CD4-positive, alpha-beta T cell (primary cell): ENCODE data around the gene ZBTB7C. TPM values are rescaled to one million over a fixed set of nuclear protein-coding genes. Genes with fewer than 3 reads are reported as not detected.

Source experiments
- ATAC-seq: fragments of 200-7000 bp; cut with Tn5 transposase; one replicate; pipeline ENCODE4 v1.10.0; 2022; ENCODE audit warnings: mild to moderate bottlenecking; ENCODE audit not compliant: poor library complexity
- CTCF ChIA-PET: fragments of 350-600 bp; sonication (Branson Sonifier 250); formaldehyde crosslinking; loops from one replicate; lab custom pipeline; 2021; ENCODE audit warnings: antibody characterized with exemption, inconsistent platforms; lab: Charles Lee
- POLR2A ChIA-PET: fragments of 350-600 bp; sonication (Branson Sonifier 250); formaldehyde crosslinking; loops from one replicate; lab custom pipeline; 2021; ENCODE audit warnings: antibody characterized with exemption, inconsistent platforms; lab: Charles Lee
- DNase-seq, 14 experiments: peaks; one replicate each; pipeline ENCODE4 v3.0.0-alpha.2; 2013 to 2020; ENCODE audit warnings: mixed read lengths in 2 of 14
- H3K27ac ChIP-seq, 2 donors: one replicate each; pipeline versions ENCODE4 v1.5.1 to v1.7.0; 2013; ENCODE audit warnings: low read length in 2 of 2, low read depth in 1 of 2, mild to moderate bottlenecking in 1 of 2
- H3K27me3 ChIP-seq, 2 experiments: 1 replicate in 1 of 2; 2 replicates in 1 of 2; pipeline versions ENCODE4 v1.6.1 to v1.7.0; 2013; ENCODE audit warnings: low read length in 2 of 2, control low read depth in 1 of 2, mild to moderate bottlenecking in 1 of 2, moderate library complexity in 1 of 2; ENCODE audit not compliant: insufficient read depth in 2 of 2, control insufficient read depth in 1 of 2
- H3K36me3 ChIP-seq: one replicate; pipeline ENCODE4 v1.6.1; 2013; ENCODE audit warnings: low read length, control low read depth; ENCODE audit not compliant: insufficient read depth
- H3K4me1 ChIP-seq: one replicate; pipeline ENCODE4 v1.6.1; 2013; ENCODE audit warnings: low read length, control low read depth; ENCODE audit not compliant: insufficient read depth
- H3K4me3 ChIP-seq: one replicate; pipeline ENCODE4 v1.5.1; 2013; ENCODE audit warnings: mild to moderate bottlenecking, low read length, moderate library complexity
- H3K9me3 ChIP-seq, 2 experiments: 1 replicate in 1 of 2; 2 replicates in 1 of 2; pipeline versions ENCODE4 v1.6.1 to v1.7.0; 2013; ENCODE audit warnings: low read length in 2 of 2, mild to moderate bottlenecking in 2 of 2, control low read depth in 1 of 2, moderate library complexity in 1 of 2; ENCODE audit not compliant: control insufficient read depth in 1 of 2, insufficient read depth in 1 of 2
- H3K27ac Mint-ChIP-seq: one replicate; pipeline ENCODE4 v1.8.0; 2020; ENCODE audit warnings: mixed read lengths
- H3K27me3 Mint-ChIP-seq: one replicate; pipeline ENCODE4 v1.8.0; 2021; ENCODE audit warnings: mixed read lengths
- H3K36me3 Mint-ChIP-seq: one replicate; pipeline ENCODE4 v1.8.0; 2021; ENCODE audit warnings: low read depth, mixed read lengths
- H3K4me1 Mint-ChIP-seq: one replicate; pipeline ENCODE4 v1.8.0; 2021; ENCODE audit warnings: low read depth, mixed read lengths
- H3K4me3 Mint-ChIP-seq: one replicate; pipeline ENCODE4 v1.8.0; 2020; ENCODE audit warnings: mild to moderate bottlenecking, mixed read lengths
- H3K9me3 Mint-ChIP-seq: one replicate; pipeline ENCODE4 v1.8.0; 2020; ENCODE audit warnings: mixed read lengths
- intact Hi-C, 2 experiments: fragments of 100-400 bp; cut with DNase I in 1 of 2; cut with micrococcal nuclease in 1 of 2; formaldehyde crosslinking; loops; one replicate each; pipeline versions ENCODE4 v1.15.1 to v1.9.0; 2023 to 2025; cut with DNase I, micrococcal nuclease
- total RNA-seq, 174 experiments: library from RNA in 2 of 174; stranded (reverse) in 2 of 174; gene quantifications; one replicate each; pipeline ENCODE4 v1.2.3 and lab custom pipeline; 2021 to 2026
- TF ChIP-seq, protein P1 (sequence below): fragments of 200-600 bp; IDR thresholded peaks from one replicate; pipeline ENCODE4 v1.8.0; 2022; ENCODE audit warnings: antibody characterized with exemption, mild to moderate bottlenecking

ZBTB7C gene
- total RNA-seq, 2 experiments from 2014 or later: not detected

GRCh38 chr18:48057018-48057417, 352.2 kb downstream of the ZBTB7C start:
- TF ChIP-seq, protein P1, sequence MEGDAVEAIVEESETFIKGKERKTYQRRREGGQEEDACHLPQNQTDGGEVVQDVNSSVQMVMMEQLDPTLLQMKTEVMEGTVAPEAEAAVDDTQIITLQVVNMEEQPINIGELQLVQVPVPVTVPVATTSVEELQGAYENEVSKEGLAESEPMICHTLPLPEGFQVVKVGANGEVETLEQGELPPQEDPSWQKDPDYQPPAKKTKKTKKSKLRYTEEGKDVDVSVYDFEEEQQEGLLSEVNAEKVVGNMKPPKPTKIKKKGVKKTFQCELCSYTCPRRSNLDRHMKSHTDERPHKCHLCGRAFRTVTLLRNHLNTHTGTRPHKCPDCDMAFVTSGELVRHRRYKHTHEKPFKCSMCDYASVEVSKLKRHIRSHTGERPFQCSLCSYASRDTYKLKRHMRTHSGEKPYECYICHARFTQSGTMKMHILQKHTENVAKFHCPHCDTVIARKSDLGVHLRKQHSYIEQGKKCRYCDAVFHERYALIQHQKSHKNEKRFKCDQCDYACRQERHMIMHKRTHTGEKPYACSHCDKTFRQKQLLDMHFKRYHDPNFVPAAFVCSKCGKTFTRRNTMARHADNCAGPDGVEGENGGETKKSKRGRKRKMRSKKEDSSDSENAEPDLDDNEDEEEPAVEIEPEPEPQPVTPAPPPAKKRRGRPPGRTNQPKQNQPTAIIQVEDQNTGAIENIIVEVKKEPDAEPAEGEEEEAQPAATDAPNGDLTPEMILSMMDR: no peak
- Histone ChIP-seq H3K27me3 (peaks cover 17 to 24% of the 10 kb centered on the region in 2 experiments), H3K4me3 (no peak overlapping the region), H3K9me3 (peaks cover 0 to 3% of the 10 kb centered on the region in 2 experiments), H3K27ac (no peak overlapping the region), H3K4me1 (no peaks in the 10 kb centered on the region), H3K36me3 (no peaks in the 10 kb centered on the region)
- no peaks in the 10 kb centered on the region for H3K9me3 Mint-ChIP-seq
- DNase-seq (no peak), ATAC-seq (no peak)
- peaks cover 60% of the 10 kb centered on the region for H3K27me3 Mint-ChIP-seq
- no peak overlapping the region for H3K4me3 Mint-ChIP-seq
- intact Hi-C loops: no loop called here
- no peaks in the 10 kb centered on the region for H3K36me3 Mint-ChIP-seq
- H3K27ac Mint-ChIP-seq: no peak overlapping the region
- no peaks in the 10 kb centered on the region for H3K4me1 Mint-ChIP-seq
- ChIA-PET POLR2A (no interaction called here), CTCF (no interaction called here)

GRCh38 chr18:48055351-48055750, 353.8 kb downstream of the ZBTB7C start:
- TF ChIP-seq, protein P1: no peak
- Histone ChIP-seq H3K9me3 (peaks cover 0 to 3% of the 10 kb centered on the region in 2 experiments), H3K4me3 (no peak overlapping the region), H3K27me3 (peaks cover 22 to 24% of the 10 kb centered on the region in 2 experiments), H3K27ac (no peak overlapping the region), H3K36me3 (no peaks in the 10 kb centered on the region), H3K4me1 (no peaks in the 10 kb centered on the region)
- Mint-ChIP-seq H3K4me1 (no peaks in the 10 kb centered on the region), H3K36me3 (no peaks in the 10 kb centered on the region), H3K27me3 (peaks cover 50% of the 10 kb centered on the region), H3K4me3 (no peak overlapping the region), H3K9me3 (no peaks in the 10 kb centered on the region), H3K27ac (no peak overlapping the region)
- intact Hi-C loops: no loop called here
- ChIA-PET POLR2A (no interaction called here), CTCF (no interaction called here)
- DNase-seq: no peak
- ATAC-seq: no peak

DNA sequence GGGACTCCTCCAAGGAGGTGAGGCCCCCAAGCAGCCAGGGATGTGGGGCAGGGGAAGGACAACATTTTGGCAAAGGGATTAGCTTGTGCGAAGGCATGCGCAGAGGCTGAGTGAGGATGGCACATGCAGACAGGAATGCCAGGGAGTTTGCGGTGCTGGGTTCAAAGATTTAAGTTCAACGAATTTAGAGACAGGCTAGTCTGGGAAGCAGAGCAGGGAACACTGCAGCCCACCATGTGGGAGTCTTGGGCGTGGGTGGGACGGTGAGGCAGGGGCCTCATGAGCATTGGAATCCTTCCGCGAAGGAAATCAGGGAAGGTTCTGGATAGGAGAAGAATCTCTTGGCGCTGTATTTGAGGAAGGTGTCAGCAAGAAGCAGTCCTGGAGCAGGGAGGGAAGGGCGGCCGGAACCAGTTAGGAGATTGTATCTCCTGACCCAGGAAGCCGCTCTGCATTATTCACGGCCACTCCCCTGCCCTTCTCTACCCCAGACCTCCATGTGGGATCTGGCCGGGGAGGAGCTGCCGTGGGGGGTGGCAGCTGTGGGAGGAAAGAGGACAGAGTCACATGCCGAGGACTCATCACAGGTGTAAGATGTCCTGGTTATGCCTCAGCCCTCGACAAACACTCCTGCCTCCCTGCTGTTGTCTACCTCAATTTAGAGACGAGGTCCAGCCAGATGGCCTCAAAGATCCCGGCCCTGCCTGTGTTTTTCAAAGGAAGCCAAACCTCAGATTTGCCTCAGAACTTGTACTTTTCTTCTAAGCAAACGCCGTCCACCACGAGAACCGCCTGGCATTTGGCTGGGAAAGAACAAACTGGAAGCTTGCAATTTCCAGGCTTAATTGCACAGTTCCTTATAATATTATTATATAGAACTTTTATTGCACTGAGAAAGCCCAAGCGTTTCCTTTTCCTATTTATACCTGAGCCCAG, 355.0 kb downstream of the ZBTB7C start:
- Mint-ChIP-seq H3K36me3 (no peaks in the 10 kb centered on the region), H3K9me3 (no peaks in the 10 kb centered on the region), H3K27me3 (peaks cover 42% of the 10 kb centered on the region), H3K4me3 (no peak overlapping the region), H3K4me1 (no peaks in the 10 kb centered on the region), H3K27ac (no peak overlapping the region)
- no peaks in the 10 kb centered on the region for H3K36me3 ChIP-seq
- TF ChIP-seq, protein P1: no peak
- peaks cover 16 to 19% of the 10 kb centered on the region in 2 experiments for H3K27me3 ChIP-seq
- H3K4me3 ChIP-seq: no peak overlapping the region
- intact Hi-C loops: no loop called here
- peaks cover 0 to 3% of the 10 kb centered on the region in 2 experiments for H3K9me3 ChIP-seq
- ChIA-PET POLR2A (no interaction called here), CTCF (no interaction called here)
- no peak for ATAC-seq
- H3K4me1 ChIP-seq: no peaks in the 10 kb centered on the region
- DNase-seq: no peak
- H3K27ac ChIP-seq: no peak overlapping the region
